K562 (cell line): ENCODE data around the gene DHDH. TPM values are rescaled to one million over a fixed set of nuclear protein-coding genes. Genes with fewer than 3 reads are reported as not detected.
A peak's percentile ranks its signal among the peaks of the same experiment; 100 is the strongest.

Experiments used
- ATF1 ChIP-seq, 2 experiments: fragments of 450-650 bp in 1 of 2; IDR thresholded peaks; 2 replicates each; pipeline ENCODE4 v1.6.1; 2016; ENCODE audit warnings: missing compliant biosample characterization in 1 of 2, missing genetic modification characterization in 1 of 2
- BRCA1 ChIP-seq, 2 experiments: fragments of 450-650 bp in 1 of 2; sonication (generic) in 1 of 2; formaldehyde crosslinking in 1 of 2; IDR thresholded peaks; 2 replicates each; pipeline versions ENCODE4 v1.5.0 to v1.6.1; 2017 to 2020; ENCODE audit warnings: mild to moderate bottlenecking in 1 of 2, missing genetic modification reagents in 1 of 2
- CREBBP ChIP-seq: IDR thresholded peaks from one replicate; pipeline ENCODE4 v1.6.1; 2012; ENCODE audit warnings: low read depth, mild to moderate bottlenecking, control low read depth, inconsistent platforms, low read length
- GATAD2B ChIP-seq: fragments of 450-650 bp; IDR thresholded peaks from 2 replicates; pipeline ENCODE4 v1.6.1; 2017; ENCODE audit warnings: mild to moderate bottlenecking, borderline replicate concordance
- JUN ChIP-seq, 2 experiments: sonication (generic) in 1 of 2; formaldehyde crosslinking in 1 of 2; IDR thresholded peaks; 2 replicates each; pipeline versions ENCODE4 v1.6.1 to v1.8.0; 2012 to 2022; ENCODE audit warnings: borderline replicate concordance in 2 of 2, mild to moderate bottlenecking in 2 of 2, improper control_type of control experiment in 1 of 2, low read depth in 1 of 2, low read length in 1 of 2, missing genetic modification reagents in 1 of 2
- KAT2B ChIP-seq: IDR thresholded peaks from one replicate; pipeline ENCODE4 v1.6.1; 2012; ENCODE audit warnings: low read depth, mild to moderate bottlenecking, control low read depth, inconsistent platforms, low read length, moderate library complexity
- MAFG ChIP-seq: fragments of 450-650 bp; conservative IDR thresholded peaks from 2 replicates; pipeline ENCODE4 v1.6.1; 2016; ENCODE audit warnings: missing genetic modification characterization, missing compliant biosample characterization
- MCM2 ChIP-seq: fragments of 450-650 bp; IDR thresholded peaks from 2 replicates; pipeline ENCODE4 v1.6.1; 2017; ENCODE audit warnings: low read depth, mild to moderate bottlenecking
- PHF21A ChIP-seq: fragments of 450-650 bp; IDR thresholded peaks from 2 replicates; pipeline ENCODE4 v1.6.1; 2017; ENCODE audit warnings: low read depth, borderline replicate concordance
- RBM14 ChIP-seq: fragments of 200-400 bp; formaldehyde crosslinking; IDR thresholded peaks from 2 replicates; pipeline ENCODE4 v1.6.1; 2018; ENCODE audit warnings: low read depth, mild to moderate bottlenecking, low read length, moderate library complexity, borderline replicate concordance; ENCODE audit not compliant: insufficient read depth
- RBM15 ChIP-seq: fragments of 200-400 bp; formaldehyde crosslinking; IDR thresholded peaks from 2 replicates; pipeline ENCODE4 v1.6.1; 2018; ENCODE audit warnings: mild to moderate bottlenecking, low read length, moderate library complexity; ENCODE audit not compliant: insufficient read depth
- SMARCB1 ChIP-seq: IDR thresholded peaks from 2 replicates; pipeline ENCODE4 v1.6.1; 2011; ENCODE audit warnings: improper control_type of control experiment, low read depth; ENCODE audit not compliant: insufficient read length
- ZFP36 ChIP-seq: fragments of 150-350 bp; IDR thresholded peaks from 2 replicates; pipeline ENCODE4 v1.6.1; 2018; ENCODE audit warnings: low read length, low read depth; ENCODE audit not compliant: partially characterized antibody
- ZNF134 ChIP-seq: fragments of 250-450 bp; sonication (Bioruptor Pico); conservative IDR thresholded peaks from 2 replicates; pipeline ENCODE4 v1.4.0; 2020
- ZNF282 ChIP-seq: sonication (generic); formaldehyde crosslinking; IDR thresholded peaks from 2 replicates; pipeline ENCODE4 v1.8.1; 2023; ENCODE audit warnings: missing genetic modification reagents
- ZNF41 ChIP-seq: fragments of 250-450 bp; sonication (Bioruptor Pico); conservative IDR thresholded peaks from 2 replicates; pipeline ENCODE4 v1.4.0; 2020; ENCODE audit warnings: mild to moderate bottlenecking
- ZNF766 ChIP-seq: fragments of 200-800 bp; sonication (Bioruptor generic); conservative IDR thresholded peaks from 2 replicates; pipeline ENCODE4 v1.6.1; 2016; ENCODE audit warnings: missing genetic modification characterization, missing compliant biosample characterization
- polyA plus RNA-seq, 8 experiments: library from polyadenylated mRNA; depleted of rRNA in 4 of 8; stranded (reverse) in 5 of 8; unstranded in 3 of 8; fragments of >200 nt; fragmentation: Nextera tagmentation in 2 of 8; fragmentation: Illumina TruSeq in 1 of 8; extraction: Ambion mirVana in 2 of 8; extraction: Trizol in 1 of 8; gene quantifications; 2 replicates each; pipeline versions ENCODE4 v1.2.1 to v1.2.3, GENCODE V29; 2011 to 2014; ENCODE audit warnings: inconsistent platforms in 1 of 8, missing spikeins in 1 of 8
- total RNA-seq, 7 experiments: library from RNA; depleted of rRNA in 6 of 7; stranded (reverse); fragments of >200 nt in 6 of 7; fragmentation: Illumina TruSeq in 2 of 7; extraction: Trizol in 2 of 7; gene quantifications; 2 replicates each; pipeline versions ENCODE4 v1.2.1 to v1.2.3, GENCODE V29; 2011 to 2021; ENCODE audit warnings: low replicate concordance in 1 of 7
- TF ChIP-seq, protein P1 (sequence below): fragments of 450-650 bp; IDR thresholded peaks from 2 replicates; pipeline ENCODE4 v1.6.1; 2016; ENCODE audit warnings: mild to moderate bottlenecking
- TF ChIP-seq, protein P2 (sequence below): sonication (generic); formaldehyde crosslinking; IDR thresholded peaks from 2 replicates; pipeline ENCODE4 v1.8.0; 2022; ENCODE audit warnings: mild to moderate bottlenecking, missing genetic modification reagents

Gene DHDH
- total and polyA plus RNA-seq, 9 of the 15 experiments (the other 6 are each of a cell fraction or from before 2014, with no cell fraction given): 0.37 to 1.9 (median 0.87) TPM

DNA sequence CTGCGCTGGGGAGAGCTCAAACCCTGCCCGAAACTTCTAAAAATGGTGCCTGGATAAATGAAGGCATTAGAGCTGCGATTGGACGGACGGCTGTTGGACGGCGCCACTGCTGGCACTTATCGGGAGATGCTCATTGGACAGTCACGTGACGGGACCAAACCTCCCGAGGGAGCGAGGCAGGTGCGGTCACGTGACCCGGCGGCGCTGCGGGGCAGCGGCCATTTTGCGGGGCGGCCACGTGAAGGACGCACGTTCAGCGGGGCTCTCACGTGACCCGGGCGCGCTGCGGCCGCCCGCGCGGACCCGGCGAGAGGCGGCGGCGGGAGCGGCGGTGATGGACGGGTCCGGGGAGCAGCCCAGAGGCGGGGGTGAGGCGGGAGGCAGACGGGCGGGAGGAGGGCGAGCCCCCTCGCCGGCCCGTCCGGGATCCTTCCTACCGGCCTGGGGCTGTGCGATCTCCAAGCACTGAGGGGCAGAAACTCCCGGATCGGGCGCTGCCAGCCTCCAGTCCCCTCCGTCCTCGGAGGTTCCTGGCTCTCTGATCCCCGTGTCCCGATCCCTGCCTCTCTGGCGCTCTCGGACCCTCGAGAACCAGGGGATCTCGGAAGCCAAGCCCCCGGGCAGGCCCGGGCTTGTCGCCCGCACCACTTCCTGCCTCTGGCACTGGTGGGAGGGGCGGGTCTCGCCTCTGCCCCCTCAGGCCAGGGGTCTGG lies 21.3 kb downstream of the DHDH start, which contains the start of gene BAX (continued):
- TF ChIP-seq RBM15 (no peak), ZNF41 (CRISPR knock-in tag) (no peak), SMARCB1 (no peak), CREBBP (no peak), ZNF766 (CRISPR knock-in tag) (no peak; the same call in none of the 2 replicates), ZNF282 (CRISPR knock-in tag) (no peak), PHF21A (no peak), RBM14 (no peak), ZFP36 (peak; percentile 16), BRCA1 (IDR thresholded peaks at IDR 0.05) (no peak), BRCA1 (CRISPR knock-in tag; IDR thresholded peaks at IDR 0.05) (no peak), MCM2 (no peak), MAFG (tag) (no peak), JUN (IDR thresholded peaks at IDR 0.05; ENCODE audit: borderline replicate concordance, low read depth, low read length) (peak; percentile 92; the same call in 1 of the 2 replicates), JUN (CRISPR knock-in tag; IDR thresholded peaks at IDR 0.05; ENCODE audit: borderline replicate concordance) (no peak), GATAD2B (peak; percentile 75; the same call in 1 of the 2 replicates), ATF1 (CRISPR knock-in tag; IDR thresholded peaks at IDR 0.05) (no peak), ATF1 (tag; IDR thresholded peaks at IDR 0.05) (peak; percentile 91), KAT2B (no peak), ZNF134 (CRISPR knock-in tag) (no peak)
- TF ChIP-seq, protein P1, sequence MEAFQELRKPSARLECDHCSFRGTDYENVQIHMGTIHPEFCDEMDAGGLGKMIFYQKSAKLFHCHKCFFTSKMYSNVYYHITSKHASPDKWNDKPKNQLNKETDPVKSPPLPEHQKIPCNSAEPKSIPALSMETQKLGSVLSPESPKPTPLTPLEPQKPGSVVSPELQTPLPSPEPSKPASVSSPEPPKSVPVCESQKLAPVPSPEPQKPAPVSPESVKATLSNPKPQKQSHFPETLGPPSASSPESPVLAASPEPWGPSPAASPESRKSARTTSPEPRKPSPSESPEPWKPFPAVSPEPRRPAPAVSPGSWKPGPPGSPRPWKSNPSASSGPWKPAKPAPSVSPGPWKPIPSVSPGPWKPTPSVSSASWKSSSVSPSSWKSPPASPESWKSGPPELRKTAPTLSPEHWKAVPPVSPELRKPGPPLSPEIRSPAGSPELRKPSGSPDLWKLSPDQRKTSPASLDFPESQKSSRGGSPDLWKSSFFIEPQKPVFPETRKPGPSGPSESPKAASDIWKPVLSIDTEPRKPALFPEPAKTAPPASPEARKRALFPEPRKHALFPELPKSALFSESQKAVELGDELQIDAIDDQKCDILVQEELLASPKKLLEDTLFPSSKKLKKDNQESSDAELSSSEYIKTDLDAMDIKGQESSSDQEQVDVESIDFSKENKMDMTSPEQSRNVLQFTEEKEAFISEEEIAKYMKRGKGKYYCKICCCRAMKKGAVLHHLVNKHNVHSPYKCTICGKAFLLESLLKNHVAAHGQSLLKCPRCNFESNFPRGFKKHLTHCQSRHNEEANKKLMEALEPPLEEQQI: no peak
- TF ChIP-seq, protein P2, sequence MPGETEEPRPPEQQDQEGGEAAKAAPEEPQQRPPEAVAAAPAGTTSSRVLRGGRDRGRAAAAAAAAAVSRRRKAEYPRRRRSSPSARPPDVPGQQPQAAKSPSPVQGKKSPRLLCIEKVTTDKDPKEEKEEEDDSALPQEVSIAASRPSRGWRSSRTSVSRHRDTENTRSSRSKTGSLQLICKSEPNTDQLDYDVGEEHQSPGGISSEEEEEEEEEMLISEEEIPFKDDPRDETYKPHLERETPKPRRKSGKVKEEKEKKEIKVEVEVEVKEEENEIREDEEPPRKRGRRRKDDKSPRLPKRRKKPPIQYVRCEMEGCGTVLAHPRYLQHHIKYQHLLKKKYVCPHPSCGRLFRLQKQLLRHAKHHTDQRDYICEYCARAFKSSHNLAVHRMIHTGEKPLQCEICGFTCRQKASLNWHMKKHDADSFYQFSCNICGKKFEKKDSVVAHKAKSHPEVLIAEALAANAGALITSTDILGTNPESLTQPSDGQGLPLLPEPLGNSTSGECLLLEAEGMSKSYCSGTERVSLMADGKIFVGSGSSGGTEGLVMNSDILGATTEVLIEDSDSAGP (CRISPR knock-in tag): no peak
